Measurements from ENCODE around the gene ZMIZ1.

DNA sequence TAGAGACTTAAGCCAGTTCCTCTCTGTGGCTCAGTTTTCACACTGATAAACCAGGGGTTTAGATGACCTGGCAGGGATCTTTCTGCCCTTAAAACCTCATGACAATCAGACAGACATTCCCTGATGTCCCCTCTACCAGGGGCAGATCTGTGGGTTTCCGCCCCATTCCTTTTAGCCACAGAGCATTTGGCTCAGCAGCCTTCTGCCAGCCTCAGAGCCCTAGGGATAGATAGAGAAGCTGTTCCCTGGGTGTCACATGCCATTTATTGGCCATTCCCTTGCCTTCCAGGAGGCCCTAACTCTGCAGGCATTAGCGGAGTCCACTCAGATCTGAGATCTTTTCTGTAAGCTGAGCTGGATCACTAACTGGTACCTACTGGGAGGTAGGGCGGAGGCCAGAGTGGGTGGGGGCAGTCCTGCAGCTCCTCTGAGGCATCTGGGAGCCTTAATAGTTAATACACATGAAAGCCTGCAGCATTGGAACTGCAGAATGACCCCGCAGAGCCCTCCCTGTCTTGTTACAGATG lies 101.5 kb downstream of the ZMIZ1 start:
- TF ChIP-seq, protein P1, sequence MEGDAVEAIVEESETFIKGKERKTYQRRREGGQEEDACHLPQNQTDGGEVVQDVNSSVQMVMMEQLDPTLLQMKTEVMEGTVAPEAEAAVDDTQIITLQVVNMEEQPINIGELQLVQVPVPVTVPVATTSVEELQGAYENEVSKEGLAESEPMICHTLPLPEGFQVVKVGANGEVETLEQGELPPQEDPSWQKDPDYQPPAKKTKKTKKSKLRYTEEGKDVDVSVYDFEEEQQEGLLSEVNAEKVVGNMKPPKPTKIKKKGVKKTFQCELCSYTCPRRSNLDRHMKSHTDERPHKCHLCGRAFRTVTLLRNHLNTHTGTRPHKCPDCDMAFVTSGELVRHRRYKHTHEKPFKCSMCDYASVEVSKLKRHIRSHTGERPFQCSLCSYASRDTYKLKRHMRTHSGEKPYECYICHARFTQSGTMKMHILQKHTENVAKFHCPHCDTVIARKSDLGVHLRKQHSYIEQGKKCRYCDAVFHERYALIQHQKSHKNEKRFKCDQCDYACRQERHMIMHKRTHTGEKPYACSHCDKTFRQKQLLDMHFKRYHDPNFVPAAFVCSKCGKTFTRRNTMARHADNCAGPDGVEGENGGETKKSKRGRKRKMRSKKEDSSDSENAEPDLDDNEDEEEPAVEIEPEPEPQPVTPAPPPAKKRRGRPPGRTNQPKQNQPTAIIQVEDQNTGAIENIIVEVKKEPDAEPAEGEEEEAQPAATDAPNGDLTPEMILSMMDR (IDR thresholded peaks at IDR 0.05) = no peak
- no peak for TF ChIP-seq POLR2A (IDR thresholded peaks at IDR 0.05)
